Peyer's patch (tissue), 4 donors: ENCODE results near the gene ARSK.

Experiments
- POLR2A ChIP-seq, 2 donors: fragments of 450-650 bp; IDR thresholded peaks; one replicate each; pipeline ENCODE4 v1.5.1; 2017; ENCODE audit warnings: antibody characterized with exemption in 2 of 2, mild to moderate bottlenecking in 2 of 2, moderate library complexity in 2 of 2
- TF ChIP-seq, protein P1 (sequence below), 6 experiments: fragments of 450-650 bp in 4 of 6; fragments of 200-600 bp in 2 of 6; sonication (generic) in 1 of 6; IDR thresholded peaks; one replicate each; pipeline ENCODE4 v1.5.1; 2017 to 2019; ENCODE audit warnings: antibody characterized with exemption in 6 of 6, mild to moderate bottlenecking in 3 of 6, moderate library complexity in 1 of 6

DNA sequence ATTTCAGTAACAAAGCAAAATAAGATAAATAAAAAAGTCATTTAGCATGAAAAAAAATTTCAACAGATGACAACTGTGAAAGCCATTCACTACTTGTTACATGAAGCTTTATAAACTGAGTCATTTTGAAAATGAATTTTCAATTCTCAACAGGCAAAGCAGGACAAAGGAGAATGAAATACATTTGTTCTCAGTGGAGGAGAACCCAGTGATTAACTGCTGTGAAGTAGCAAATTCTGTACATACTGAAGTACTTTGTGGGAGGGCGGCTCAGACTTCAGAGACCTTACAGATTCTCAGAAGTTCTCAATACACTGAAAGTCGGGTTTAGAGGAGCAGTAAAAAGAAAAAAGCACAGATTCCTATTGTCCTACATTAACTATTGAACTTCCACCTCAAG, 21.8 kb upstream of the ARSK start:
- TF ChIP-seq, protein P1, sequence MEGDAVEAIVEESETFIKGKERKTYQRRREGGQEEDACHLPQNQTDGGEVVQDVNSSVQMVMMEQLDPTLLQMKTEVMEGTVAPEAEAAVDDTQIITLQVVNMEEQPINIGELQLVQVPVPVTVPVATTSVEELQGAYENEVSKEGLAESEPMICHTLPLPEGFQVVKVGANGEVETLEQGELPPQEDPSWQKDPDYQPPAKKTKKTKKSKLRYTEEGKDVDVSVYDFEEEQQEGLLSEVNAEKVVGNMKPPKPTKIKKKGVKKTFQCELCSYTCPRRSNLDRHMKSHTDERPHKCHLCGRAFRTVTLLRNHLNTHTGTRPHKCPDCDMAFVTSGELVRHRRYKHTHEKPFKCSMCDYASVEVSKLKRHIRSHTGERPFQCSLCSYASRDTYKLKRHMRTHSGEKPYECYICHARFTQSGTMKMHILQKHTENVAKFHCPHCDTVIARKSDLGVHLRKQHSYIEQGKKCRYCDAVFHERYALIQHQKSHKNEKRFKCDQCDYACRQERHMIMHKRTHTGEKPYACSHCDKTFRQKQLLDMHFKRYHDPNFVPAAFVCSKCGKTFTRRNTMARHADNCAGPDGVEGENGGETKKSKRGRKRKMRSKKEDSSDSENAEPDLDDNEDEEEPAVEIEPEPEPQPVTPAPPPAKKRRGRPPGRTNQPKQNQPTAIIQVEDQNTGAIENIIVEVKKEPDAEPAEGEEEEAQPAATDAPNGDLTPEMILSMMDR (IDR thresholded peaks at IDR 0.05), result no peak
- no peak for TF ChIP-seq POLR2A (IDR thresholded peaks at IDR 0.05)
